IMR-90 (cell line): ENCODE results near the gene PID1. TPM values are rescaled to one million over a fixed set of nuclear protein-coding genes. Genes with fewer than 3 reads are reported as not detected.

Experiments used
- ATAC-seq: fragments of 200-7000 bp; cut with Tn5 transposase; 2 replicates; pipeline ENCODE4 v1.9.1; 2020; ENCODE audit warnings: low read depth, mild to moderate bottlenecking, moderate library complexity
- BruUV-seq: library from RNA; stranded (reverse); fragments of 400-500 nt; replicated peaks from 2 replicates; lab custom pipeline; 2021; lab: Mats Ljungman, UMichigan
- CTCF ChIA-PET: fragments of 300-600 bp; formaldehyde crosslinking; extraction: SDS; loops from one replicate; lab custom pipeline; 2021; ENCODE audit warnings: antibody characterized with exemption; lab: Yijun Ruan, JAX
- POLR2A ChIA-PET: fragments of 300-600 bp; sonication (Branson Sonifier 250); formaldehyde crosslinking; loops from one replicate; lab custom pipeline; 2022; ENCODE audit warnings: antibody characterized with exemption; ENCODE audit not compliant: unreplicated experiment; lab: Charles Lee
- DNase-seq: peaks from one replicate; pipeline ENCODE4 v3.0.0; 2013
- H2AFZ ChIP-seq: replicated peaks from 2 replicates; pipeline ENCODE3; 2013; ENCODE audit warnings: low read length, mild to moderate bottlenecking; ENCODE audit not compliant: poor library complexity
- H2AK5ac ChIP-seq: 2 replicates; pipeline ENCODE4 v1.6.1; 2013; ENCODE audit warnings: low read depth, low read length, inconsistent platforms
- H2AK9ac ChIP-seq: replicated peaks from 2 replicates; pipeline ENCODE3; 2013; ENCODE audit warnings: mild to moderate bottlenecking, low read depth, low read length, moderate library complexity; ENCODE audit not compliant: poor library complexity
- H2BK120ac ChIP-seq: 2 replicates; pipeline ENCODE4 v1.6.1; 2013; ENCODE audit warnings: low read depth, low read length, inconsistent platforms
- H2BK15ac ChIP-seq: 3 replicates; pipeline ENCODE4 v1.6.1; 2013; ENCODE audit warnings: low read depth, low read length, inconsistent platforms
- H2BK20ac ChIP-seq: 2 replicates; pipeline ENCODE4 v1.6.1; 2013; ENCODE audit warnings: low read depth, mild to moderate bottlenecking, inconsistent platforms, low read length, moderate library complexity
- H2BK5ac ChIP-seq: 2 replicates; pipeline ENCODE4 v1.6.1; 2013; ENCODE audit warnings: mild to moderate bottlenecking, low read depth, low read length, inconsistent platforms; ENCODE audit not compliant: poor library complexity, severe bottlenecking
- H3K14ac ChIP-seq: replicated peaks from 2 replicates; pipeline ENCODE4 v1.6.1; 2013; ENCODE audit warnings: low read depth, low read length, inconsistent platforms
- H3K18ac ChIP-seq: 2 replicates; pipeline ENCODE4 v1.6.1; 2013; ENCODE audit warnings: low read depth, low read length, control low read depth
- H3K23ac ChIP-seq: 2 replicates; pipeline ENCODE4 v1.6.1; 2013; ENCODE audit warnings: low read depth, low read length, inconsistent platforms
- H3K27ac ChIP-seq: 2 replicates; pipeline ENCODE4 v1.5.1; 2013; ENCODE audit warnings: mild to moderate bottlenecking, control low read depth, low read length; ENCODE audit not compliant: insufficient read depth
- H3K27me3 ChIP-seq: 2 replicates; pipeline ENCODE4 v1.6.1; 2013; ENCODE audit warnings: low read length; ENCODE audit not compliant: control insufficient read depth, insufficient read depth
- H3K36me3 ChIP-seq: 2 replicates; pipeline ENCODE4 v1.6.1; 2013; ENCODE audit warnings: low read length, mixed read lengths; ENCODE audit not compliant: control insufficient read depth, insufficient read depth
- H3K4ac ChIP-seq: 2 replicates; pipeline ENCODE4 v1.6.1; 2013; ENCODE audit warnings: low read depth, low read length, inconsistent platforms
- H3K4me1 ChIP-seq: 2 replicates; pipeline ENCODE4 v1.6.1; 2013; ENCODE audit warnings: low read length, mixed read lengths; ENCODE audit not compliant: control insufficient read depth, insufficient read depth
- H3K4me2 ChIP-seq: 2 replicates; pipeline ENCODE4 v1.6.1; 2013; ENCODE audit warnings: low read depth, mild to moderate bottlenecking, control low read depth, low read length, moderate library complexity
- H3K4me3 ChIP-seq: 2 replicates; pipeline ENCODE4 v1.5.1; 2013; ENCODE audit warnings: low read depth, mild to moderate bottlenecking, control low read depth, low read length, moderate library complexity; ENCODE audit not compliant: insufficient read depth
- H3K56ac ChIP-seq: 2 replicates; pipeline ENCODE4 v1.6.1; 2013; ENCODE audit warnings: low read length, inconsistent platforms; ENCODE audit not compliant: insufficient read depth; ENCODE audit errors: extremely low read depth
- H3K79me1 ChIP-seq, 2 experiments: 2 replicates each; pipeline ENCODE4 v1.6.1; 2013; ENCODE audit warnings: low read length in 2 of 2, inconsistent platforms in 1 of 2, low read depth in 1 of 2
- H3K9ac ChIP-seq: 2 replicates; pipeline ENCODE4 v1.6.1; 2013; ENCODE audit warnings: low read depth, low read length, control low read depth
- H3K9me1 ChIP-seq: 2 replicates; pipeline ENCODE4 v1.6.1; 2013; ENCODE audit warnings: low read length, inconsistent platforms; ENCODE audit not compliant: insufficient read depth
- H3K9me3 ChIP-seq: 2 replicates; pipeline ENCODE4 v1.6.1; 2013; ENCODE audit warnings: low read length; ENCODE audit not compliant: control insufficient read depth, insufficient read depth
- H4K20me1 ChIP-seq: 2 replicates; pipeline ENCODE4 v1.6.1; 2013; ENCODE audit warnings: low read length, inconsistent platforms; ENCODE audit not compliant: insufficient read depth
- H4K5ac ChIP-seq: 2 replicates; pipeline ENCODE4 v1.6.1; 2013; ENCODE audit warnings: mild to moderate bottlenecking, low read depth, low read length, control low read depth
- H4K8ac ChIP-seq, 2 experiments: 2 replicates each; pipeline ENCODE4 v1.6.1; 2013; ENCODE audit warnings: low read depth in 2 of 2, low read length in 2 of 2, control low read depth in 1 of 2, inconsistent platforms in 1 of 2
- H4K91ac ChIP-seq: 2 replicates; pipeline ENCODE4 v1.6.1; 2013; ENCODE audit warnings: low read depth, low read length, inconsistent platforms; ENCODE audit not compliant: insufficient read depth
- BHLHE40 ChIP-seq: fragments of 150-350 bp; IDR thresholded peaks from 2 replicates; pipeline ENCODE4 v1.6.1; 2016; ENCODE audit warnings: mild to moderate bottlenecking, low read depth, low read length
- CEBPB ChIP-seq: IDR thresholded peaks from 2 replicates; pipeline ENCODE4 v1.6.1; 2012; ENCODE audit warnings: low read depth, low read length, improper control_type of control experiment
- CHD1 ChIP-seq: IDR thresholded peaks from 2 replicates; pipeline ENCODE4 v1.6.1; 2012; ENCODE audit warnings: low read depth, low read length, improper control_type of control experiment
- ELK1 ChIP-seq: fragments of 150-350 bp; IDR thresholded peaks from 2 replicates; pipeline ENCODE4 v1.6.1; 2016; ENCODE audit warnings: low read depth, mild to moderate bottlenecking, low read length, moderate library complexity, borderline replicate concordance
- FOS ChIP-seq: fragments of 150-350 bp; IDR thresholded peaks from 2 replicates; pipeline ENCODE4 v1.6.1; 2016; ENCODE audit warnings: low read depth, low read length
- MAFK ChIP-seq: IDR thresholded peaks from 2 replicates; pipeline ENCODE4 v1.6.1; 2012; ENCODE audit warnings: low read depth, low read length, improper control_type of control experiment
- MAZ ChIP-seq: IDR thresholded peaks from 2 replicates; pipeline ENCODE4 v1.6.1; 2012; ENCODE audit warnings: low read depth, mild to moderate bottlenecking, low read length, improper control_type of control experiment, moderate library complexity, borderline replicate concordance
- NFE2L2 ChIP-seq: fragments of 150-350 bp; IDR thresholded peaks from 2 replicates; pipeline ENCODE4 v1.6.1; 2016; ENCODE audit warnings: low read depth, mild to moderate bottlenecking, low read length
- POLR2A ChIP-seq: IDR thresholded peaks from 2 replicates; pipeline ENCODE4 v1.6.1; 2012; ENCODE audit warnings: mild to moderate bottlenecking, low read depth, low read length
- RFX5 ChIP-seq: IDR thresholded peaks from 2 replicates; pipeline ENCODE4 v1.8.0; 2012; ENCODE audit warnings: low read depth, mild to moderate bottlenecking, low read length, moderate library complexity
- SMC3 ChIP-seq: fragments of 150-350 bp; IDR thresholded peaks from 2 replicates; pipeline ENCODE4 v1.6.1; 2016; ENCODE audit warnings: low read depth, mild to moderate bottlenecking, antibody characterized with exemption, low read length, moderate library complexity
- dilution Hi-C: fragments of 300-500 bp; cut with HindIII; formaldehyde crosslinking; loops from one replicate; pipeline ENCODE4 v1.14.3; 2018; ENCODE audit warnings: low sequenced_read_pairs; ENCODE audit not compliant: unreplicated experiment
- in situ Hi-C: fragments of 300-500 bp; cut with MboI; formaldehyde crosslinking; loops from 3 replicates; pipeline ENCODE4 v1.14.3; 2019; ENCODE audit warnings: low sequenced_read_pairs, inconsistent platforms, mixed read lengths
- intact Hi-C: fragments of 100-400 bp; cut with micrococcal nuclease; formaldehyde crosslinking; loops from 2 replicates; pipeline ENCODE4 v1.10.0; 2022
- polyA plus RNA-seq, 3 experiments: library from polyadenylated mRNA; depleted of rRNA; stranded (reverse); fragments of >200 nt; gene quantifications; 2 replicates each; pipeline ENCODE4 v1.2.3, GENCODE V29; 2012; ENCODE audit warnings: low replicate concordance in 1 of 3
- total RNA-seq: library from RNA; depleted of rRNA; stranded (reverse); fragments of >200 nt; gene quantifications from 2 replicates; pipeline ENCODE4 v1.2.3, GENCODE V29; 2012

The PID1 gene
- total and polyA plus RNA-seq, 2 of the 4 experiments (the other 2 are of a cell fraction): 0.90 to 1.9 TPM

- CTCF ChIA-PET: no interaction called here
- Histone ChIP-seq H3K4me2 (no peak overlapping the region), H3K9me1 (no peaks in the 10 kb centered on the region), H3K4me1 (no peaks in the 10 kb centered on the region), H3K18ac (no peak overlapping the region), H3K79me1 (no peaks in the 10 kb centered on the region), H3K27me3 (no peaks in the 10 kb centered on the region), H2AK9ac (no peak overlapping the region), H4K91ac (no peak overlapping the region), H3K14ac (no peak overlapping the region), H4K8ac (no peak overlapping the region), H3K23ac (no peak overlapping the region), H2BK120ac (no peak overlapping the region), H2BK20ac (no peak overlapping the region), H2AFZ (no peak overlapping the region), H3K36me3 (no peaks in the 10 kb centered on the region), H2BK5ac (no peak overlapping the region), H3K4ac (no peak overlapping the region), H3K27ac (no peak overlapping the region), H2BK15ac (no peak overlapping the region), H3K4me3 (no peak overlapping the region), H4K5ac (no peak overlapping the region), H4K20me1 (no peaks in the 10 kb centered on the region), H3K56ac (no peak overlapping the region), H2AK5ac (no peak overlapping the region), H3K9me3 (peaks cover 5% of the 10 kb centered on the region; the same call in 1 of the 2 replicates), H3K9ac (no peak overlapping the region)
- POLR2A ChIA-PET: no interaction called here
- no TSS peak for BruUV-seq
- intact Hi-C loops: no loop called here
- DNase-seq (no peak), ATAC-seq (no peak)
- in situ Hi-C loops: no loop called here
- TF ChIP-seq CEBPB: no peak
- no peak for TF ChIP-seq NFE2L2
- no peak for TF ChIP-seq RFX5
- no peak for TF ChIP-seq BHLHE40
- TF ChIP-seq CHD1: no peak
- TF ChIP-seq SMC3: no peak
- TF ChIP-seq MAFK: no peak
- TF ChIP-seq MAZ: no peak
- TF ChIP-seq ELK1: no peak
- no peak for TF ChIP-seq POLR2A
- no peak for TF ChIP-seq FOS
- dilution Hi-C loops: no loop called here
Measured at GRCh38 chr2:229118927-229119326, 152.2 kb downstream of the PID1 start.
